RWPE1 (cell line): Measurements from ENCODE around the gene TYRP1.

Experiments
- CTCF ChIA-PET: fragments of 350-600 bp; sonication (Branson Sonifier 250); formaldehyde crosslinking; extraction: SDS; loops from one replicate; lab custom pipeline; 2021; lab: Yijun Ruan, JAX
- POLR2A ChIA-PET: fragments of 400-600 bp; formaldehyde crosslinking; extraction: SDS; loops from one replicate; lab custom pipeline; 2020; ENCODE audit warnings: antibody characterized with exemption; ENCODE audit not compliant: low non-redundant PET; lab: Yijun Ruan, JAX
- DNase-seq: peaks from one replicate; pipeline ENCODE4 v3.0.0; 2012; ENCODE audit warnings: low spot score
- H3K27ac ChIP-seq: fragments of 450-650 bp; 2 replicates; pipeline ENCODE4 v1.5.1; 2017
- TF ChIP-seq, protein P1 (sequence below): fragments of 450-650 bp; conservative IDR thresholded peaks from 2 replicates; pipeline ENCODE4 v1.5.1; 2017; ENCODE audit warnings: low read depth, mild to moderate bottlenecking

The TYRP1 gene

DNA sequence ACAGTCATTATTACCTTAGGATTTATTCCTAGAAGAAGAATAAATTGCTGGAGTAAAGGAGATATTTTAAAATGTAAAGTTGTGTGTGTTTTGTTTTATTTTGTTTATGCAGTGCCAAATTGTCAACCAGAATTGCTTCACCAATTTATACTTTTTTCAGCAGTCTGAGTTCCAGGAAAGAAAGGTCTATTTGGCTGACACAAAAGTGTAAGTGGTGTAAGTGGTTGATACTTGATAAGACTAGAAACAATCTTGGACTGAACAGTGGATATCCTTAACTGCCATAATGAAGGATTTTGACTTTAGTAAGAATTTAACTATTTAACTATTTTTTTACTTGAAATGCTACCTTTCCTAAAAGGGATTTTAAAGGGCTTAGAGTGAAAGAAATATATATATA, 37.7 kb downstream of the TYRP1 start:
- ChIA-PET CTCF (no interaction called here), POLR2A (no interaction called here)
- DNase-seq = no peak
- TF ChIP-seq, protein P1, sequence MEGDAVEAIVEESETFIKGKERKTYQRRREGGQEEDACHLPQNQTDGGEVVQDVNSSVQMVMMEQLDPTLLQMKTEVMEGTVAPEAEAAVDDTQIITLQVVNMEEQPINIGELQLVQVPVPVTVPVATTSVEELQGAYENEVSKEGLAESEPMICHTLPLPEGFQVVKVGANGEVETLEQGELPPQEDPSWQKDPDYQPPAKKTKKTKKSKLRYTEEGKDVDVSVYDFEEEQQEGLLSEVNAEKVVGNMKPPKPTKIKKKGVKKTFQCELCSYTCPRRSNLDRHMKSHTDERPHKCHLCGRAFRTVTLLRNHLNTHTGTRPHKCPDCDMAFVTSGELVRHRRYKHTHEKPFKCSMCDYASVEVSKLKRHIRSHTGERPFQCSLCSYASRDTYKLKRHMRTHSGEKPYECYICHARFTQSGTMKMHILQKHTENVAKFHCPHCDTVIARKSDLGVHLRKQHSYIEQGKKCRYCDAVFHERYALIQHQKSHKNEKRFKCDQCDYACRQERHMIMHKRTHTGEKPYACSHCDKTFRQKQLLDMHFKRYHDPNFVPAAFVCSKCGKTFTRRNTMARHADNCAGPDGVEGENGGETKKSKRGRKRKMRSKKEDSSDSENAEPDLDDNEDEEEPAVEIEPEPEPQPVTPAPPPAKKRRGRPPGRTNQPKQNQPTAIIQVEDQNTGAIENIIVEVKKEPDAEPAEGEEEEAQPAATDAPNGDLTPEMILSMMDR = no peak
- H3K27ac ChIP-seq = no peak overlapping the region

DNA sequence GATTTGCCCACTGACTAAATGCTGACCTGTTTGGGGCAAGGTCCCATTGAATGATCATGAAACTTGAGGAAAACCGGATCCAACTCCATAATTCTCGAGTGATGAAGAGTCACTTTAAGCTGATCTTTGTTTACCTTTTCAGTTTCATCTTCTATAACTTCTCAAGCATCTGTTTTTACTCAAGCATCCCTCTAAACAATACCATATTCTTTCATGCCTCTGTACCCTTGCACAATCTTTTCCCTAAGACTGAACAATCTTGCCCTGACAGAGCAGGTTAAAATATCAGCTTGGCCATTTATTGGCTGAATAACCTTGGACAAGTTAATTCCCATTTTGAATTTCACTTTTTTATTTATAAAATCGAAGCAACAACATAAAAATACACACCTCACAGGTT, 39.8 kb downstream of the TYRP1 start:
- POLR2A ChIA-PET = no interaction called here
- CTCF ChIA-PET = interaction anchor here (0.6 to 0.7 kb wide), 2 partner anchors 82 to 346 kb away, joined by 3 read pairs; no protein-coding TSS in a partner anchor

DNA sequence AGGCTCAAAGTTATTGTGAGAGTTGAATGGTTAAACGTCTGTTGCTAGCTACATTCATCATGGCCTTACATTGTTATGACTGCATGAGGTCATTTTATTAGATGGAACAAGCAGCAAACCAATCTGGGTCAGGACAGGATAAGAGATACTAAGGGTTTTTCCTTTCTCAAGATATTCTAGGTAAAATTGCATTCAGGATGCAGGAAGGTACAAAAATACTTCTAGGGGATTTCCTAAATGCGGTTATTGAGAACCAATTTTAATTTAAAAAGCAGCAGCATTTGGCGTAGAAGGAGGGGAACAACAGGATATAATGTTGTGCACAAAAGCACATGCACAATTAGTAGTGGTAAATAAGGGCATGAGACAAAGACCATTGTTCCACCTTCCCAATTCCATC, 42.5 kb downstream of the TYRP1 start:
- TF ChIP-seq, protein P1 = no peak
- DNase-seq = no peak
- no peak overlapping the region for H3K27ac ChIP-seq
- CTCF ChIA-PET = no interaction called here
- POLR2A ChIA-PET = no interaction called here

More for the DNA sequence above, 39.8 kb downstream of the TYRP1 start:
- TF ChIP-seq, protein P1 = no peak
- DNase-seq = no peak
- H3K27ac ChIP-seq = no peak overlapping the region

DNA sequence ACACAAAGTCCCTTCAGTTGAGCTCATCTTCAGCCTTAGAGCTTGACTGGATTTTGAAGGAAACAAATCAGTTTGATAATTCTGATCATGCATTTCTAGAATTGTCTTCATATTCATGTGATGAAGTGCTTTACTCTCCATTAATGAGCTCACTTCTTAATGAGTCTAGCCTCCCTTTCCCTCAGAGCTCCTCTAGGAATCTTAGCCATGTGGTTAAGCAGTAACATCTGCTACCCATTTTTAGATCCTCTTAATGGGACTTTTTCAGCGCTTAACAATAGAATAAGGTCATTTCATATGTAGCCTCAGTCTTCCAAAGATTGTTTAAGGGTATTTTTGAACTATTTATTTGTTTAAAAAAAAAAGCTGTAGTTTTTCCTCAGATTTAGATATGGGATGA, 44.7 kb downstream of the TYRP1 start:
- TF ChIP-seq, protein P1 = no peak
- POLR2A ChIA-PET = no interaction called here
- DNase-seq = no peak

DNA sequence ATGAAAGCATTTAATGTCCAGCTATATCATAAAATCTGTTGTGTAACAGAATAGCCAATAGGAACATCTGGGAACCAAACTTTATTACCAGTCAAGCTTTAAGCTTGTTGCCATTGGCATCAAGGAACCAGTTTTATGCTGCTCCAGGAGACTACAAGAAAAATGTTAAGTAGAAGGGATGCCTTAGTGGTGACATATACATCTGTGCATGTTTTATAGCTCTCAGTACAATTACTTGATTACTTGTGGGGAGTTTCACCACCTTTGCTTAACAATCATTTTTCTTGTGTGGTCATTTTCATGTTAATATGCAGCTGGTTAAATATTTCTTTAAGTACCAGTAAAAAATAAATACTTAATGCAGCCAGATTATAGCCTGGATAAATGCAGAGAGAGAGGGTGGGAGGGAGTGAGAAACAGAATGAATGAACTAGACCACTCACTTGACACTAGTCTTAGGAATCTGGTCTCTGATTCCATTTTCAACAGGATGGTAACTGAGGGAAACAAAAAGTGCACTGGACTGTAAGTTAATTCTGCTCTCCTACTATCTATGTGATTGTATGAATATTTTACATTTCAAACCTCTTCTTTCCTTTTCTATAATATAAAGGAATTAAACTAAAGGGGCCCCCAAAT, 45.9 kb downstream of the TYRP1 start:
- no peak overlapping the region for H3K27ac ChIP-seq
- TF ChIP-seq, protein P1 = no peak
- no peak for DNase-seq
- CTCF ChIA-PET = interaction anchor here (0.7 kb wide), 1 partner anchor 22 kb away, joined by 3 read pairs; no protein-coding TSS in a partner anchor
- POLR2A ChIA-PET = no interaction called here

More for the DNA sequence above, 44.7 kb downstream of the TYRP1 start:
- H3K27ac ChIP-seq = no peak overlapping the region
- CTCF ChIA-PET = interaction anchor here (0.7 kb wide), 2 partner anchors 163 to 1968 kb away, joined by 3 read pairs; no protein-coding TSS in a partner anchor

DNA sequence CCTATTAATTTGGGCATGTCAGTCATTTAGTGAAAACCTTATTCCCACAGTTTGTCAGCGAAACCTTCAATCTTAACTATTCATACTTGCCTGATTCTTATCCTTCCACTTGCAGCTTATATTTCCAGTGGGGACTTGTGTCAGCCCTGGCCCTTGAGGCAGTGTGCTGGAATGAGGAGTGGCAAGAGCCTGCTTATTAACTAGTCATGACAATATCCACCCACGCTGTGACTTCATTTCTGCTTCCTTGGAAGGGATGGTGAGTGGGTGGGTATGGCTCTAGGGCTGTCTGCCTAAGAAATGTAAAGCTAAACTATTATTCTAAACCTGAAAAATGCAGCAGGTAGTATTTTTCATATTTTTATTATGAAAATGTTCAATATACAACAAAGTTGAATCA, 47.7 kb downstream of the TYRP1 start:
- TF ChIP-seq, protein P1 = no peak
- H3K27ac ChIP-seq = no peak overlapping the region
- ChIA-PET POLR2A (no interaction called here), CTCF (no interaction called here)
- DNase-seq = peak; percentile 24
